Left cardiac atrium (tissue), 4 donors: ENCODE data around the gene ELOVL2. TPM values are rescaled to one million over a fixed set of nuclear protein-coding genes. Genes with fewer than 3 reads are reported as not detected.
"Not testable (repeated sequence)": the region's sequence is repeated elsewhere in the genome, so short reads cannot be mapped to it uniquely, and the experiment has no call there.

ENCODE experiments used
- ATAC-seq, 2 donors: fragments of 200-7000 bp; cut with Tn5 transposase; one replicate each; pipeline ENCODE4 v1.9.1; 2020; ENCODE audit warnings: mild to moderate bottlenecking in 2 of 2, moderate library complexity in 2 of 2
- DNase-seq: peaks from one replicate; pipeline ENCODE4 v3.0.0-alpha.2; 2020
- intact Hi-C, 2 donors: fragments of 100-400 bp; cut with DNase I; formaldehyde crosslinking; loops; one replicate each; pipeline versions ENCODE4 v1.14.1 to v1.15.1; 2022 to 2023
- long read RNA-seq: library from polyadenylated mRNA; unstranded; transcript quantifications from one replicate; pipeline ENCODE4 v2.0.0, GENCODE V29; 2021
- total RNA-seq, 2 donors: library from RNA; stranded (reverse); fragmentation: NEBNext Ultra II Directional; extraction: Animal tissue kit (Norgen Biotek cat#: 25700); gene quantifications; one replicate each; pipeline ENCODE4 v1.2.1, GENCODE V29; 2021
- donor health status: DM: no; HTN: yes; CAD: no.
- donor health status: DM: no; HTN: yes; CAD: no; lungs with severe emphysema.
- donor health status: DM: yes; HTN: yes; CAD: no.
- donor health status: Dilated cardiomyopathy.

ELOVL2 gene
- 1 to 10 TPM; 1.2 to 2.3 TPM for total RNA-seq
- long read RNA-seq, partial matches to known transcripts = 0 of 4 reads
- long read RNA-seq, other reads (novel, unspliced or antisense) = 1 of 4 reads

DNA sequence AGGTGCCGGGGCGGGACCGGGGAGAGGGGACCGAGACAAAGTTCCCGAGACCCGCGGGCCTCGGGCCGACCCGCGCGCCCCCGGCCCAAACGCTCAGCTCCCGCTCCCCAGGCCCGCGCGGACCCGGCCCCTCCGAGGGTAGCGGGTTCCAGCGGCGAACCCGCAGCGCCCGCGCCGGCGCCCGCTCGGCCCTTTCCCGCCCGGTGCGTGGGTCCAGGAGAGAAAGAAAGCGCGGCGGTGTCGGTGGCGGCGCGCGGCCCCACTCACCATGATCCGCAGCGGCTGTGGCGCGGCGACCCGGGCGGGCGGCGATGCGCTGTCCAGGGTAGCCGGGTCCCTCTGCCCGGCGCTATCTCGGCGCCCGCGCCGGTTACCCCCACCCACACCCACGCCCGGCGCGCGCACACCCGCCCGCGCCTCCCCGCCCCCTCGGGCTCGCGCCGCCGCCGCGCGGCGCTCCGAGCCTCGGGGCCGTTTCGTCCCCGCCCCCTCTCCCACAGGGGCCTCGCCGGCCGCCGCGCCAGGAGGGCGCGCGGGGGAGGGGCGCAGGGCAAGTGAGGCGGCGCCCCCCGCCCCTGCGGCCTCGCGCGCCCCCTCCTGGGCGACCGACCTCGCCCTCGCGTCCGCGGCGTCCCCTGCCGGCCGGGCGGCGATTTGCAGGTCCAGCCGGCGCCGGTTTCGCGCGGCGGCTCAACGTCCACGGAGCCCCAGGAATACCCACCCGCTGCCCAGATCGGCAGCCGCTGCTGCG is at the start of gene ELOVL2:
Gene ELOVL2 (minus strand): TSS at position 345 of the 751 bp plus-strand sequence. CDS start 75 bp downstream, at position 270.
- intact Hi-C loops = no loop called here
- peak; percentile 27 for DNase-seq
- ATAC-seq = peak; percentile 93 to 94

GRCh38 chr6:11093376-11093625 is 49.2 kb upstream of the ELOVL2 start:
- ATAC-seq (peak in 1 of 2 donors; percentile 16), DNase-seq (no peak)
- intact Hi-C loops = no loop called here

- no peak for DNase-seq
- ATAC-seq = peak; percentile 3 to 15
- intact Hi-C loops = no loop called here
These were observed 48.7 kb upstream of the ELOVL2 start for GRCh38 chr6:11092668-11093375.

DNA sequence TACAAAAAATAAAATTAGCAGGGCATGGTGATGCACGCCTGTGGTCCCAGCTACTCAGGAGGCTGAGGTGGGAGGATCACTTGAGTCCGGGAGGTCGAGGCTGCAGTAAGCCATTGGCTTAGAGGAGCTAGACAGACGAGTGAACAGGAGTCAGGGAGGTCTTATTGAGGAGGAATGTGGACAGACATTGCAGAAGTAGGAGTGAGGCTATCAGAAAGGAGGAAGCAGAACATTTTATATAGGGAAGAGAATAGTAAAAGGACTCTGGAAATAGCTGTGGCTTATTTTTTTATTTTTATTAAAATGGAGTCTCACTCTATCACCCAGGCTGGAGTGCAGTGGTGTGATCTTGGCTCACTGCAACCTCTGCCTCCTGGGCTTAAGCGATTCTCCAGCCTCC is 47.0 kb upstream of the ELOVL2 start:
- ATAC-seq, DNase-seq, intact Hi-C loops: not testable (repeated sequence)

DNA sequence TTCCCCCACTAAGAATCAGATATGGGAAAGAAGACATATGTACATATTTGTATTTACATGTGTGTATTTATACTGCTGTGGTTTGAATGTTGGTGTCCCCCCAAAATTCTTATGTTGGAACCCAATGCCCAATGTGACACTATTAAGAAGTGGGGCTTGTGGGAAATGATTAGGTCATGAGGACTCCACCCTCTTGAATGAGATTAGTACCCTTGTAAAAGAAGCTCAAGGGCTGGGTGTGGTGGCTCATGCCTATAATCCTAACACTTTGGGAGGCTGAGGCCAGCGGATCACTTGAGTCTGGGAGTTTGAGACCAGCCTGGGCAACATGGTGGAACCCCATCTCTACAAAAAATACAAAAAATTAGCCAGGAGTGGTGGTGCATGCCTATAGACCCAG is 45.6 kb upstream of the ELOVL2 start:
- DNase-seq (no peak), ATAC-seq (no peak)
- intact Hi-C loops = no loop called here

- intact Hi-C loops, ATAC-seq, DNase-seq: not testable (repeated sequence)
These were observed 43.2 kb upstream of the ELOVL2 start for GRCh38 chr6:11087141-11087812.

DNA sequence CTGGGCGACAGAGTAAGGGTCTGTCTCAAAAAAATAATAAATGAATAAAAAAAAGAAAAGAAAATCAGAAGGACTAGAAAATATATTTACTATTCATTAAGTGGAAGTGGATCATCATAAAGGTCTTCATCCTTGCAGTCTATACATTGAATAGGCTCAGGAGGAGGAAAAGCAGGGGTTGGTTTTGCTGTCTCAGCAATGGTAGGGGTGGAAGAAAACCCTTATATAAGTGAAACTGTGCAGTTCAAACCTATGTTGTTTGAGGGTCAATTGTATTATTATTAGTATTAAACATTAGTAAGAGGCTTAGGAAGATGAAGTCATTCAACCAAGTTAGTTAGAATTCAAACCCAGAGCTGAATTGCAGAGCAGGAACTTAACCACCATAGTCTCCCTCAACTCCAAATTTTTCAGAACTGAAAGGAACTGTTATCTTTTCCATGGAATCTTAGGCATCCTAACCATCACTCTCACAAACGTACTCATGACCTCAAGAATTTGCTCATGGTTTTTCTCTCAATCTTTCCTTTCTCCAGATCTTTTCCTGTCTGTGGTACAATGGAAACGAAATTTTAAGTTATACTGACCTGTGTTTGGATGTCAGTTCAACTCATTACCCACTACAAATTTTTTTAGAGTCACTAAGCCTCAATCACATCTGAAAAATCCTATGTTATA is 41.8 kb upstream of the ELOVL2 start:
- intact Hi-C loops = no loop called here
- ATAC-seq (no peak), DNase-seq (no peak)

DNA sequence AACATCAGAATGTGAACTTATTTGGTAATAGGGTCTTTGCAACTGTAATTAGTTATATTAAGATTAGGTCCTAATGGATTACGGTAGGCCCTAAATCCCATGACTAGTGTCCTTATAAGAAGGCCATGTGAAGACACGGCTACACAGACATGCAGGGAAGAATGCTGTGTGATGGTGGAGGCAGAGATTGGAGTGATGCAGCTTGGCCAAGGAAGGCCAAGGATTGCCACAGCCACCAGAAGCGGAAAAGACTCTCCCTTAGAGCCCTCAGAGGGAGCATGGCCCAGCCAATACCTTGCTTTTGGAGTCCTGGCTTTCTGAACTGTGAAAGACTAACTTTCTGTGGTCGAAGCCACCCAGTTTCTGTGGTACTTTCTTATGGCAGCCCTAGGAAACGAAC is 39.9 kb upstream of the ELOVL2 start:
- intact Hi-C loops = no loop called here
- ATAC-seq = no peak
- no peak for DNase-seq

GRCh38 chr6:11083491-11083890 is 39.4 kb upstream of the ELOVL2 start:
- intact Hi-C loops = no loop called here
- no peak for ATAC-seq
- DNase-seq = no peak

DNA sequence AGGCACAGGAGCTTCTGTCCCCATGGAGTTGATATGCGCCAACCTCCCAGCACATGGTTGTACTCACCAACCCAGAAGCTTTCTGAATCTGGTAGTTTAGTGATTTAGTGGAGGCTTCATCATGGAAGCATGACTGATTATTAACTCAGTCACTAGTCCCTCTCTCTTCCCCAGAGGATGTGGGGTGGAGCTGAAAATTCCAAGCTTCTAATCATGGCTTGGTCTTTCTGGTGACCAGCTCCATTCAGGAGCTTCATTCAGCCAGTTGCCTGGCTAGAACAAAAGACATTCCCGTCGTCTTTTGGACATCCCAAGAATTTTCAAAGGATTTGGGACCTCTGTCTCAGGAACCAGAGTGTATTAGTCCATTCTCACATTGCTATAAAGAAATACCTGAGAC is 36.2 kb upstream of the ELOVL2 start:
- intact Hi-C loops = no loop called here
- DNase-seq = no peak
- no peak for ATAC-seq

DNA sequence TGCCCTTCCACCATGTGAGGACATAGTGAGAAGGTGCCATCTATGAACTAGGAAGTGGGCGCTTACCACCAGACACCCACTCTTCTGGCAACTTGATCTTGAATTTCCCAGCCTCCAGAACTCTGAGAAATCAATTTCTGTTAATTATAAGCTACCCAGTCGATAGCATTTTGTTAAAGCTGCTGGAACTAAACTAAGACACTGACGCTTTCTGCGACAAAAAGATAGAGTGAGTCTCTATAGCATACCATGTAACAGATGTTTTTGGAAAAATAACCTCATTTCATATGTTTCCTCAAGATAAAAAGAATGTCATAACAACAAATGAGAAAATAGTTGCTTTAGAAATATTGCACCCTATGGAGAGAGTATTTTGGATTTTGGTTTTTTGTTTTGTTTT is 34.2 kb upstream of the ELOVL2 start:
- ATAC-seq = no peak
- intact Hi-C loops = no loop called here
- DNase-seq = no peak

GRCh38 chr6:11076540-11076939 is 32.4 kb upstream of the ELOVL2 start:
- ATAC-seq (no peak), DNase-seq (no peak)
- intact Hi-C loops = no loop called here

DNA sequence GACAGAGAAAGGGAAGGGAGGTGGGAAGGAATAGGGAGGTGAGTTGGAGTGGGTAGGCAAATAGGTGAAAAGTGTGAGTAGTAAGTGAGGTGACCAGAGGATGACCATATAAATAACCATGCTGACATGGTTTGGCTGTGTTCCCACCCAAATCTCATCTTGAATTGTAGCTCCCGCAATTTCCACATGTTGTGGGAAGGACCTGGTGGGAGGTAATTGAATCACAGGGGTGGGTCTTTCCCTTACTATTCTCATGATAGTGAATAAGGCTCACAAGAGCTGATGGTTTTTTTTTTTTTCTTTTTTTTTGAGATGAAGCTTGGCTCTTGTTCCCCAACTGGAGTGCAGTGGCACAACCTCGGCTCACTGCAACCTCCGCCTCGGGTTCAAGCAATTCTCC is 28.0 kb upstream of the ELOVL2 start:
- no peak for ATAC-seq
- intact Hi-C loops = no loop called here
- DNase-seq = no peak

DNA sequence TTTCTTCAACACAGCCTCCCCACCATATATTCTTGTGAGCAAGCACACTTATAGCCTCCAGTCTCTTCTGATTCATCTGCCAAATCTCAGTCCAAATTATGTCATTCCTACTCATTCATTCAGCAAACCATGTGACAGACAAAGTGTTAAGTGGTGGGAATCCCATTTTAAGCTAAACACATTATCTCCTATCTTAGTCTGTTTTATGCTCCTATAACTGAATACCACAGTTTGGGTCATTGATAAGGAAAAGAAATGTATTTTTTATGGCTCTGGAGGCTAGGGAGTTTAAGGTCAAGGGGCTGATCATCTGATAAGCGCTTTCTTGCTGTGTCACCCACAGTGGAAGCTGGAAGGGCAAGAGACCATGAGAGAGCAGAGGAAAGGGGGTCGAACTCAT is 25.7 kb upstream of the ELOVL2 start:
- no peak for ATAC-seq
- intact Hi-C loops = loop anchor here (2.0 to 10.0 kb wide), 3 partner anchors 117 to 595 kb away; no protein-coding TSS in a partner anchor
- no peak for DNase-seq

DNA sequence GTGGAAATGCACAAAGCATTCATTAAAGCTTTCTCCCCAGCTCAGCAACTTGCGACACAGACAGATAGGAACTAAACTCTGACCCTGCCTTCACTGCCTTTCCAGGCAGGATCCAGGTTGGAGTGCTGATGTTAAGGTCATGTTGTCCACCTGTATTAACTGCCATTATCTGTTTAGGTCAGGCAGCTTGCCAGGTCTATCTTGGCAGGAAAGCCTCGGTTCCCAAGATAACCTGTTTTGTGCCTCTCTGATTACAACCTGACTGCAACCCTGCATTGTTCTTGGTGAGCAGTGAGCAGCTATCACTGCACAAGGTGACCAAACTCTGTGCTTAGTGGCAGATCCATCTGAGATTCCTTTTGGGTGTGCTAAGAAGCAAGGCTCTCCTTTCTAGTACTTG is 23.2 kb upstream of the ELOVL2 start:
- DNase-seq (no peak), ATAC-seq (no peak)
- intact Hi-C loops = loop anchor here (5.0 to 10.0 kb wide), 2 partner anchors 115 to 593 kb away; no protein-coding TSS in a partner anchor

GRCh38 chr6:11066505-11067347 is 22.6 kb upstream of the ELOVL2 start:
- intact Hi-C loops = loop anchor here (5.0 to 10.0 kb wide), 2 partner anchors 114 to 592 kb away; no protein-coding TSS in a partner anchor
- ATAC-seq (no peak), DNase-seq (no peak)

DNA sequence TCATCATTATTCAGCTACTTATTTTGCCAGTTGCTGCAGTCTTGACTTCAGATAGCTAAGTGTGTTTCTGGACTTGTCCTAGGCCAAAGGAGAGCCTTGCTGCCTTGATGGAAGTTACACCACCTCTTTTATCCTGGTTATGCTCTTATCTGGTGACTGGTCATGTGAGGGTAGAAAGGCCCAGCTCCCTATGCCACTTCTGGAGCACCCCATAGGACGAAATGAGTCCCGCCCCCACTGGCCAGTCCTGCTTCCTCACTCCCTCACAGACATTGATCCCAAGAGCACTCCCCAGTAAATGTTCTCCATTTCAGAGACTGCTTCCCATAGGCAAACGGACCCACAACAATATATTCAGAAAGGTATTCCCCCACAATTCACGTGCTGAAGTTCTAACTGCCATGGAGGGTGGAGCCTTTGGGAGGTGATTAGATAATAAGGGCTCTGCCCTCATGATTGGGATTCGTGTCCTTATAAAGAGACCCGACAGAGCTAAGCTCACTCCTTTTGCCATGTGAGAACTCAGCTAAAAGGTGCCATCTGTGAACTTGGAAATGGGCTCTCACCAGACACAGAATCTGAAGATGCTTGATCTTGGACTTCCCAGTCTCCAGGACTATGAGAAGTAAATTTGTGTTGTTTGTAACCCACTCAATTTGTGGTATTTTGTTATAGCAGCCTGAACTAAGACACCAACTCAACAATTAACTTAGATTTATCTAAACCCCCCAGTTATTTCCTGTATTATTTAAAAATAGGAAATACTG is 21.5 kb upstream of the ELOVL2 start:
- DNase-seq (no peak), ATAC-seq (no peak)
- intact Hi-C loops = loop anchor here (5.0 to 10.0 kb wide), 2 partner anchors 113 to 591 kb away; no protein-coding TSS in a partner anchor

DNA sequence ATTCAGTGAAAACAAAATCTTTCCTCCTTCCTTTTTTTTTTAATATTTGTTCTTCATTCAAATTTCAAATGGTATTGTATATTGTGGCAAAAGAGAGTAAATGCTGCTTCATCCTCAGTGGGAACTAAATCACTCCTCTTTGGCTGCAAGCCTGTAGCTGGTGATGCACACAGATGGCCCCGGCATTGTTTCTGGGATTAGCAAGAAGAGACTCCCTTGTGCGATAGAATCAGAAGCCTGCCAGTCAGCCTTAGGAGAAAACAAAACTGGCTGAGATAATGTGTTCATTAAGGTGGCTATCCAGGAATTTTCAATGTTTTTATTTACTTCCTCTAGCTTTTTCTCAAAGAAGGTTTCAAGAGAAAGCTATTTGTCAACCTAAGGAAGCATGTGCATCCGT is 20.7 kb upstream of the ELOVL2 start:
- DNase-seq = no peak
- intact Hi-C loops = loop anchor here (5.0 to 10.0 kb wide), 2 partner anchors 113 to 590 kb away; no protein-coding TSS in a partner anchor
- ATAC-seq = no peak
